Activated CD4-positive, alpha-beta T cell treated with anti-CD3 and anti-CD28 coated beads, Interleukin-2, amount 50 U/mL, for 24 hours (primary cell): ENCODE measurements around the gene CPNE2.

Experiments
- DNase-seq, 2 donors: peaks; one replicate each; pipeline ENCODE4 v3.0.0-alpha.2; 2020; ENCODE audit warnings: low read depth in 1 of 2, low spot score in 1 of 2

The CPNE2 gene

DNA sequence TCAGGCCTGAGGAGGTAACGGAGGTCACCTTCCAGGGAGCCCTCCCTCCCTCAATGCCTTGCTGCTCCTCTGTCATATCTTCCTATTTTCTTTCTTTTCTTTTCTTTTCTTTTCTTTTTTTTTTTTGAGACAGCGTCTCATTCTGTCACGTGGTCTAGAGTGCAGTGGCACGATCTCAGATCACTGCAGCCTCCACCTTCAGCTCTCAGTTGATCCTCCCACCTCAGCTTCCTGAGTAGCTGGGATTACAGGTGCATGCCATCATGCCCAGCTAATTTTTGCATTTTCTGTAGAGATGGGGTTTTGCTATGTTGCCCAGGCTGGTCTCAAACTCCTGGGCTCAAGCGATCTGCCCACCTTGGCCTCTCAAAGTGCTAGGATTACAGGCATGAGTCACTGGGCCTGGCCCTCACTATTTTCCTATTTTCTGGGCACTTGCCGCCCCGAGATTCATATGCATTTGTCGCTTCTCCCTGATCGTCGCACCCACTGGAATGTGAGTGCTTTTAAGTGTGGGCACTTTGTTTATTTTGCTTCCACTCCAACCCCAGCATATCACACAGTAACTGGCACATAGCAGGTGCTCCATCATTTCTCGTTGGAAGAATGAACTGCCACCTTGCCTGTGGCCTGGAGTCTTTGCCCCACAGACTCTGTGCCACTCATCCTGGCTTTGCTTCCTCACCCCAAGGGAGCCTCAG is 31.7 kb downstream of the CPNE2 start:
- no peak for DNase-seq

DNA sequence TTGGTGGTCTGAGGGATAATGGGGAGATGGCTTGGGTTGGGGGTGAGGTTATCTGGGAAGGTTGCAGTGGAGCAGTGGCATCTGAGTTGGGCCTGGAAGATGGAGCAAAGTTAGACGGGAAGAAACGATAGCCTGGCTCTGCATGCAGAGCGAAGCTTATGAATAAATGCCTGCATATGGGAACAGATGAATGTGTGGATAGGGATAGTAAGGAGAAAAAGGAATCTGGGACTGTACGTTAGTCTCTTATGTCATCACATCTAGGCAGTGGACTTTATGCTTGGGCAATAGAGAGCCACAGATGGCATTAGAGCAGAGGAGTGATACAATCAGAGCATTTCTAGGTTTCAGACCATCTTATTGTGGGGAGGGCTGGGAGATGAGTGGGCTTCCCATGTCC is 33.0 kb downstream of the CPNE2 start:
- no peak for DNase-seq

DNA sequence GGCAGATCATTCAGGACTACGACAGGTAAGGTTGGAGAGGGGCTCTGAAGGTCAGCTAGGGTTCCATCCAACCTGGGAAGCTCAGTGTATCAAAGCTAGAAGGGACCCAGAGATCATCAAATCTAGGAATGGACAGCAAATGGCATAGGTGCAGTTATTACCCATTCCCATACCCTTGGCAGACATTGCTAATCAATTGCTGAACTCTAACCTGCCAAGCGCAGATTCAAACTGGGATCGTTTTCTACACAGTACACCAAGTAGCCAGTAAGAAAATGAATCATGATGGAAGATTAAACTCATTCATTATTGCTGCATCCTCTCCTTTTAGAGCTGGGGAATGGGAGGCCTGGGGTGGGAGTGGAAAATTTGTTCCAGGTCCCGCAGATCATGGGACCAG is 33.6 kb downstream of the CPNE2 start:
- no peak for DNase-seq

DNA sequence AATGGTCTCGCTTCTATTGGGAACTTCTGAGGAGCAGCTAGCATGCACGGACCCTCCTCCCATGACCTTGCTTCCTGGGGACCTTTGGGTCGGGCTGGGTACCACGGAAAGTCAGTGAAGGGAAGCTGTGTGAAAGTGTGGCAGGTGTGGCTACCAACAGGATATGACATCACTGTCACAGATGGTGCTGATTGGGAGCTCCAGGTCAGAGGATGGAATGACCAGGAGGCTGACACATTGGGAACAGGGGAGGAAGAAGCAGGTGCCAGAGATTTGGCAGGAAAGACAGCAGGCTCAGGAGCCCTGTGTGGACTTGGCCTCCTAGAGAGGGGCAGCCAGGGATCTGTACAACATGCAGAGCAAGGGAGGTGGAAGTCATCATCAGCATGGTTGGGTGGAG is 34.0 kb downstream of the CPNE2 start:
- DNase-seq, result no peak

DNA sequence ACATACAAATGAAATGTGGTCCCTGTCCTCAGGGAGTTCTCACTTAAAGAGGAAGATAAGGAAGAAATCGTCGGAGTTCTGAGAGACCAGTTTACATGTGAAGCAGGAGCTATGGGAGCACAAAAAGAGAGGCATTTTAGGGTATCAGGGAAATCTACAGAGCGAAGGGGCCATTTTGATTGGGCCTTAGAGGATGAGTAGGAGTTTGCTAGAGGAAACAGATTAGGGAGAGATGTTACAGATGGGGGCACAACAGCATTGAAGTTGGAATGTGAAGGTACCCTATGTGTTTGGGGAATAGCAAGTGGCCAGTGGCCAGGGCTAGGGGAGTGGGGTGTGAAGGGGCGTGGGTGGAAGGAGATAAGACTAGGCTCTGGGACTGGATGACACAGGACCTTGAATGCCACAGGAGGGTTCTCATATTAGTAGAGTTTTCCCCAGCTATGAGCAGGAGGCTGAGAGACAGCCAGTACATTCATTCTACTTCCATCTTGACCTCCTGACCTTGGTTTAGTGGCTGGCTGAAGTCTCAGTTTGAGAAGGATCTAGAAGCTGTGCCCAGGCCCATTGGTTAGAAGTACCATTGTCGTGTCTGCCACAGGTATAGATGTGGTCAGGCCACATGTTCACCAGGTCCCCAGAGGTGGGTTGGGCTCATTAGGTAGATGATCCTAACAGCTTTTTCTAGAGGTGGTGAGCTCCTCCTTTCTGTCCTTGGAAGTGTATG is 34.8 kb downstream of the CPNE2 start:
- no peak for DNase-seq

DNA sequence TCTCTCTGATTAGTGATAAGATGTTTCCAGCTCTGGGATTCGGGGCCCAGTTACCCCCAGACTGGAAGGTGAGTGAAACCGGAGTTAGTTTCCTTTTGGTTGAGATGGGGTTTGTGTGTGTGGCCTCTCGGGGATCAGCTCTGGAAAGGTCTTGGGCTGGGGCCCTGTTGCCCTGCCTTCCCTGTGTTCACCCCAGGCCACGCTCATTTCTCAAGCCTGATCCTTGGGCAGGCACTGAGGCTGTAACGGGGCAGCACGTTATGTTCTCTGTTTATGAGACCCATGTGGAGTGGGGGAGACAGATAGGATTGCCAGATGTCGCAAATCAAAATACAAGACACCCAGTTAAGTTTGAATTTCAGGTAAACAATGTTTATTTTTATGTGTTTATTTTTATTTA is 35.5 kb downstream of the CPNE2 start:
- no peak for DNase-seq

DNA sequence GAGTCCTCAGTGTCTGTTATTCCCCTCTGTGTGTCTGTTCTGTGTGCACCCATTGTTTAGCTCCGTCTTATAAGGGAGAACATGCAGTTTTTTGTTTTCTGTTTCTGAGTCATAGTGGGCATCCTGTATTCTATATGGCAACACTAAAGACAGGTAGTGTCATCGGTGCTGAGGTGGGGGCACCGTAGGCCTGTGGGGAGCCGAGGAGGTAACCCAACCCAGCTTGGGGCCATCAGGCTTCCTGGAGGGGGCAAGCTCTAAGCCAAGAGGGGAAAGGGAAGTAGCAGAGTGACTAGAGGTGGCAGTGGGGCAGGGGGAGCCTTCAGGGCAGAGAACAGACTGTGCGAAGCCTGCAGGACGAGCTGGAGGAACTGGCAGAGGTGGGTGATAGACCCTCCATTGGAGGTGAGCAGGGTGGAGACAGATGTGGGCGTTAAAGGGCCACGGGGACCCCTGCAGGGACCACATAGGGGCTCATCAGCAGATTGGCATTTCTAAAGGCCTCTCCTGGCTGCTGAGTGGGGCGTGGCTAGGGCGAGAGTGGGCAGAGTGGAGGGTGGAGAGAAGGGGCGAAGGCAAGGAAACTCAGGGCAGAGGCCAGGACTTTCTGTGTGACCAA is 36.5 kb downstream of the CPNE2 start:
- DNase-seq, result no peak

DNA sequence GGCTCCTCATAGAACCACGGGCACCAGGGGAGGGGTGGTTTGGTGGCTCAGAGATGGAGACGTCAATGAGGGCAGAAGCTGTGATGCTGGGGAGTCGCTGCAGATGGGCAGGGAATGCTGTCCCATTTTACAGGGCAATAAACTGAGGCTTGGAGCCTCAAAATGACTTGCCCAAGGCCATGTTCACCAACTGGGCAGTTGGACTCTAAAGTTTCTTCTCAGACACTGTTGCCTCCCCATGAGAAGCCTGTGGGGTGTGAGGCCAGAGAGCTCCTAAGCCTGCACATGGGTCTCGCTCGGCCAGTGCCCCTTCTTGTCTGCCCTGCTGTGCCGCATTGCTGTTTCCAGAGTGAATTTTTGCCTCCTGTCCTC is 38.6 kb downstream of the CPNE2 start:
- DNase-seq, result no peak

DNA sequence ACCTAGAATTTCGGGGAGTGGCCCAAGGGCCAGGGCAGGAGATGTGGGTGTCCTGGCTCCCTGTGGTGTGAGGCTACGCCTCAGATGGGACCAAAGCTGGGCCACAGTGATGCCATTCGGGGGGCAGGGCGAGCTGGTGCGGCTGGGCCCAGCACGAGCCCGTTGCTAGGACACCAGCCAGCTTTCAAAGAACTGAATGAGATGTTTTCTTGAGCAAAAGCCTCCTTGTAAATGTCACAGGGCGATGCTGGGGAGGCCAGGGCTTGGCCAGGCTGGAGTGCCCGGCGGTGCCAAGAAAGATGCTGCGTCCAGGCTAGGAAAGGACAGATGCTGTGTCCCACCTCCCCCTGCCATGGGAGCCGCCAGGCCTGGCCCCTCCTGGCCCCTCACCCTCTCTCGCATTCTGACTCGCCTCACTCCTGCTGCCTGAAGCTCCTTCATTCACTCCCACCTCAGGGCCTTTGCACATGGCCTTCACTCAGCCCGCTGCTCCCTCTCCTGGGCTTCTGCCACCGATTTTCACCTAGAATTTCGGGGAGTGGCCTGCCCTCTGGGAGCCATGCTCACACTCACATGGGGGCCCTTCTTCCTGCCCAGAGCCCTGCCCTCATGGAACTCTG is 39.1 kb downstream of the CPNE2 start:
- no peak for DNase-seq

DNA sequence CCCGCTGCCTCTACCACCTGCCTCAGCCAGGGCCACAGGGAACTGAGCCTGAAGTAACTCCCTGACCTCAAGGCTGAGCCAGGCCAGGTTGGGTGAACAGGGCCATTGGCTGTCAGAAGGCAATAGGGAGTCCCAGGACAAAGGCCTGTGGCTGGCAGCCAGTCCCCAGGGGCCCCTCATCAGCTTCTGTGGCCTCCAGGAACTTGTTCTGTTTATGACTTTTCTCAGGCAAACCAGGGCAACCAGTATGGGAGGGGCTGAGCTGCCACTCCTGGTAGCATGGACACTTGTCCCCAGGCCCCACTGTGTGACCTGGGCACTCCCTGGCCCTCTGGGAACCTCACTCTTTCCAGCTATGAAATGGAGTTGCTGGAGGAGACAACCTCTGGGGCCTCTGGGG is 40.1 kb downstream of the CPNE2 start:
- no peak for DNase-seq

DNA sequence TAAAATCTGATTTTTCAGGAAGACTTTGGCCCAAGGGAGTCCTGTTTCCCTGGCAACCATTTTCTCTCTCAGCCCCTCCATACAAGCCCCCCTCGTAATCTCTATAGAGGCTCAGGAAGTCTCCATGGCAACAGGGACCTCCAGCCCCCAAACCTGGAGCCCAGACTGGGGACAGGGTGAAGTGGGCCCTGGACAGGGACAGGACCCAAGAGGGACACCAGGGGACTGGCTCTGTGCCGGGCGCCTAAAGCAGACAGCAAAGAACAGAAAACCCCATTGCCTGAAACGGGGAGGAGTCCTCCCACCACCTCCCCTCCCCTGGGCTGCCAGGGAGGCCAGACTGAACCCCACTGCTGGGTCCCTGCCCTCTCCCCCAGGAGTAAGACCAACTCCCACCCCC is 40.6 kb downstream of the CPNE2 start:
- no peak for DNase-seq

DNA sequence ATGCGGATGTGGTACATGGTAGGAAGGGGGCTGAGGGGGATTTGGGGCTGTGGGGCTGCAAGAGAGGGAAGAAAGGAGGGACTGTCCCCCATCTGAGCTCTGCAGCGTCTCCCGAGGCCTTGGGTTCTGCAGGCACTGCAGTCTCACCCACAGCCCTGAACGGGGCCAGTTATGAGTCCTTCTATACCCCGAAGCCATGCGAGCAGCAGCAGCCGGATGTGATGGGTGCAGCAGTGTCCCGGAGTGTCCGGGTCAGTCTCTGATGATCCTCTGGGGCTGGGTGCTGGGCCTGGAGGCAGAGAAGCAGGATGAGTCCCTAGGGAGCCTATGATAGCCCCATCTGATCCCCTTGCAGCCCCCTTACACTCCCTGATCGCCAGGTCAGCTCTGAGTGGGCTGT is 41.5 kb downstream of the CPNE2 start:
- no peak for DNase-seq

DNA sequence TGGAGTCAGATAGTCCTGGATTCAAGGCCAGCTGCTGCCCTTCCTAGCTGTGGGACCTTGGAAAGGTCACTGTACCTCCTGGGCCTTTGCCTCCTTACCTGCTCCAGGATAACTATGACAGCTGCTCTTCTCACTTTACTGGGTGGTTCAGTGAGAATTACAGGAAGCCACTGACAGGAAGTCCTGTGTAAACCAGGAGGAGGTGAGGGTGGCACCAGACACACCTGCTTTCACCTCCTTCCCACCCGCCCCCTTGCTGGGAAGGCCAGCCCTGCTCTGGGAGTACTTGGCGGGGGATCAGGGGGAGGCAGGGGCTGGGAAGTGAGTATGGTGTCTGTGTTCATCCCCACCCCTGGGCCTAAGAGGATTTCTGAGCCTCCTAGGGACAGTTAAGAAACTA is 42.6 kb downstream of the CPNE2 start:
- DNase-seq, result no peak

DNA sequence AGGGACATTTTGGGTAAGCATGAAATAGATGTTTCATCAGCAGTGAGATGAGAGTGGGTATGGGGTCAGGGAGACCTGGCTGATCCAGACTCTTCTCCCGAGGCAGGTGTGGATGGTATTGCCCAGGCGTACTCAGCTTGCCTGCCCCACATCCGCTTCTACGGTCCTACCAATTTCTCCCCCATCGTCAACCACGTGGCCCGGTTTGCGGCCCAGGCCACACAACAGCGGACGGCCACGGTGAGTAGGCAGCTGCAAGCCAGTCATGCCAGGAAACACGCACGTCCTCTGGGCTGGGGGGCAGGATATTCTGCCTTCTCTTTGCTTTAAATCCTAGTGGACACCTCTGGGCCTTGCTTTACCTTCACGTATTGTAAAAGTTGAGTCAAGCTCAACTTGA is 44.7 kb downstream of the CPNE2 start:
- no peak for DNase-seq

DNA sequence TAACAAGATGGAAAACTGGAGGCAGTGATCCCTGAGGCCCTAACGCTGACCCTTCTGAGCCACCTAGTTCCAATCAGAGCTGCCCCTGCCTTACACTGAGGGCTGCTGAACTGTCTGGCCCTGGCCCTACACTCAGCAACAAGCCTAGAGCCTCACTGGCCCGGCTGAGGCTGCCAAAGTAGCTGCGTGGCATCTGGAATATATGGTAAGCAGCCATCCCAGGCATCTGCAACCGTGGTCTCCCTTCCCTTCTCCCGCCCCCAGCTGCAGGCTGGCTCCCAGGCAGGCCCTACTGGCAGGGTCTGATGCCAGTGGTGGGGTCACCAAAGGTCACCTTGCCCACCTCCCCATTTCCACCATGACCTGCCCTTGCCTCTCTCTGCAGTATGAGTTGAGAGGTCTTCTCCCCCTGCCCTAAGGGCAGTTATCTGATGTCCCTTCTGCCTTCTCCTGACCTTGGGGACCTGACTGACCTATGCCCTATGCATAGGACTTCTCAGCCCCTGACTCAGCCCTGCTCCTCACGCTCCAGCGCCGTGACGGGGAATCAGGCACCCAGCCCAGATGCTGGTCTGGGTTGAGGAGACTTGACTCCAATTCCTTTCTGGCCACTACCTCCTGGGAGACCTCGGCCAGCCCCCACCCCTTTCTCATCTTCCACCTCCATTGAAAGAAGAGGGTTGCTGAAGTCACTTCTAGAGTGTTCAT is 45.3 kb downstream of the CPNE2 start:
- DNase-seq, result no peak

DNA sequence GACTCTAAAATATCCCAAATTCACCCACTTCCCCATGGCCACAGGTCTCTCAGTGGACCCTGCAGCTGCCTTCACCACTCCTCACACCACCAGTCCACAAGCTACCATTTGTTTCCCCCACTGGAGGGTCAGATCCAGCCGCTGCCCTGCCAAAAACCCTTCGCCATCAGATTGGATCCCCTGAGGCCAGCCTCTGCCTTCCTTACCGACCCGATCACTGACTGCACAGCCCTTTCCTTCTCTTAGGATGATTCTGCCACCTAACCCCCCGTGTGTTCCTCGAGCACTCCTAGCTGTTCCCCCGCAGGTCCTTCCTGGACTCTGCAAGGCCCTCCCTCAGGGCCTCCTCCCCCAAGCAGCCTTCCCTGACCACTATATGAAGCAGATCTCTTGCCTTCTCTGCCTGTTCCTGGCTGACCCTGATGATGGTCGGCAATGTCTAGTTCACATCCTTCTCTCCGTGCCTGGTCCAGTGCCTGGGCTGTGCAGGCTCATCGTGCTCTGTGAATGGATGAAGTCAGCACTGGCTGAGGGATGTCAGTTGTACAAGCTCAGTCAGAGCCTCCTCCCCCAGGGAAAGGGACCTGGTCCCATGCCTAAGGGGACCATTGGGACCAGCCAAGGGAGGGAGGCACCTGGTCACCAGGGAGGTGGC is 46.0 kb downstream of the CPNE2 start:
- DNase-seq, result no peak

DNA sequence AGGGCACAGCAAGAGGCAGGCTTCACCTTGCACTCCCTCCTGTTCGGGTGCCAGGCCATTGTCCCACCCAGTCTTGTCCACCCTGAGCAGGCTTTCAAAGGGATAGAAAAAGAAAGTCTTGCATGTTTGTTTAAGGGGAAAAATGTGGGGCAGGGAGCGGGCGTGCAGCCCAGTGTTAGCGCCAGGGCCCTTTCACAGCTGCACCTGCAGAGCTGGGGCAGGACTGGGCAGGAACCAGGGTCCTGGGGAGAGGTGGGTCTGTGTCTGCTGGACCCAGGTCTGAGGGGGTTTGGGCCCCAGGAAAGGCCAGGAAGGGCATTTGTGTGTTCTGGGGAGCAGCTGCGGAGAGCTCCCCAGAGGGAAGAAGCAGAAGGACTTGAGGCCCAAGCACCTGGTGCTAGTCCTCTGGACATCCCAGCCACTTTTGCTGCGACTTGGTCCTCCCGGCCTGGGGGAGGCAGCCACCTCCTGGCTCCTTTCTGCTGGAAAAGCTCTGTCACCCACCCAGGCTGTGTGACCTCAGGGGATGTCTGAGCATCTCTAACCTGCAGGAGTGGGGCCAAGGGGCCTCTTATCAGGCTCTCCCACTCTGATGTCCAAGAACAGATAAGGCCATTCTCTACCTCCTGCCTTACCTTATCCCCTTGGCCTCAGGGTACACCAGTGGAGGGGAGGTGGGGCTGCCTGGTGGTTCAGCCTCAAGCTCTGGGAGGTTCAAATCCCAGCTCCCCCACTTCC is 48.7 kb downstream of the CPNE2 start:
- DNase-seq, result no peak

DNA sequence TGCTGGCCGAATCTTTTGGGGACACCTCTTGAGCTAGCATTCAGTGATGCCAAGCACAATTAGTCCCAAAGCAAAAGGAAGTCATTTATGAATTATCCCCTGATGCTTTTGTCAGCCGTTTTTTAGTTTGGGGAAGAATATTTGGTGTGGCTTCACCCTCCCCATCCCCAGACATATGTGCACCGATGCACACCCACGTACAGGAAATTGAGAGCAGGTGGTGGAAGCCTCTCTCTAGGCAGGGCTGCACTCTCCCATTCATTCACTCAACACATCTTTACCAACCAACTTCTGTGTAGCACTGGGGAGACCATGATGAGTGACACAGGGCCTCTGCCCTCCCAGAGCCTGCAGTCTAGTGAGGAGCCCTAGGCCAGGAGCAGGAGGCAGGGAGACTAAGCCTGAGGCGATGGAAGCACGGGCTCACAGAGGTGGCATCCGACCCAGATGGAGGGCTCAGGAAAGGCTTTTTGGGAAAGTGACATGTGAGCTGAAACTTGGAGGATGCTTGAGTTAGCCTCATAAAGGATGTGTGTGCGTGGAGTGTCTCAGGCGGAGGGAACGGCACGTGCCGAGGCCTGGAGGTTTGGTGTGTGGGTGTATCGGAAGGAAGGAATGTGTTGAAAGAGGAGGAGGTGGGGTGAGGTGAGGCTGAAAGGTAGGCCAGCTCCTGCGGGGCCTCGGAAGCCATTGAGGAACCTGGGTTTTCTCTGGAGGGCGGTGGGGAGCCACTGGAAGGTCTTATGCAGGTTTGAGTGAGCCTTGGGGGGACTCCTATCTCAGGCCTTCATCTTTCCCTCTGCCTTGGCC is 49.6 kb downstream of the CPNE2 start:
- DNase-seq, result no peak

DNA sequence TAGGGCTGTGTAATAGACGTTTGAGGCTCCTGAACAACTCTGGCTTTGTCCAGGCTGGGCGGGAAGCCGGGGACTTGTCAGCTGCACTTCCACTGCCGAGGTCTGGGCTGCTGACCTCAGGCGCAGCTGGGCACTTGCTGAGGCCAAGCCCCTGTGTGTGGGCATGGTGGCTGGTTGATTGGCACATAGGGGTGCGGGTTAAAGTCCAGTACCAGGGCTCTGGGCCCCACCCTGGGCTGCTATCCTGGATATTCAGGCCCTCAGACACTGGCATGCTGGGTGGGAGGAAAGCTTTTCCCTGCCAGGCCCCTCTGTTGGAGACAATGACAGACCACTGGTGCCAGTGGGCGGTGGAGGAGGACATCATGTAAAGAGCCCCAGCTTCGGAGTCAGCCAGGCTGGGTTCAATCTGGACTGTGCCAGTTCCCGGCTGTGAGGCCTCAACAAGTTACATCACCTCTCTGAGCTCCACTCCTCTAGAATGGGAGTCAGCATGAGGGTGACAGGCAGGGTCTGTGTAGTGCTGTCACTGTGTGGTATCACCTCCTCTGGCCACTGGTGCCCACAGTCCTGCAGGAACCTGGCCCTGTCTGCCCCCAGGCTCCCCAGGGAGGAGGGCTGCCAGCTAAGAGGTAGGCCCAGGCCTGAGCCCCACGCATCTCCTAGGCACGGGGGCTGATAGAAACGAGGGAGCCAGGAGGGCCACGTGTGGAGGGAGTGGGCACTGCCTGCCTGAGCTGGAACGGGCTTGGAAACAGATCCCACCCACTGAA is 51.0 kb downstream of the CPNE2 start:
- no peak for DNase-seq
